DMS 273 (cell line): Measurements from ENCODE around the gene SMC2.

Experiments
- DNase-seq: peaks from one replicate; lab custom pipeline; 2025; ENCODE audit not compliant: unreplicated experiment; lab: John Stamatoyannopoulos, UW

SMC2 gene

DNA sequence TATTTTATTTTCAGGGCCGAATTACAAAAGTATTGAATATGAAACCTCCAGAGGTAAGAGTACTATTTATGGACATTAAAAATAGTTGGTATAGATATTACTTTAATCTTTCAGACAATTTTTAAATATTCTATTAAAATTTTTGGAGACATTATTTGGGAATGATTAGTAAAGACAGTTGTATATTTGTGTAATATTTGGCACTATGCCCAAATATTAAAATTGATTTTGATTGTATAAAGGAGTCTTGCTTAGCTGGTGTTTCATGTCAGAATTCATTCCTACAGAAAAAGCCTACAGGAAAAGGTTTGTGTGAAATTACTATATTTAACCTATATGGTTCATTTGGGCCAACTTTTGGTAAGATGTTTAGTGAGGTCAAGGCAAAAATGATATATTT, 5.5 kb downstream of the SMC2 start:
- DNase-seq = no peak

DNA sequence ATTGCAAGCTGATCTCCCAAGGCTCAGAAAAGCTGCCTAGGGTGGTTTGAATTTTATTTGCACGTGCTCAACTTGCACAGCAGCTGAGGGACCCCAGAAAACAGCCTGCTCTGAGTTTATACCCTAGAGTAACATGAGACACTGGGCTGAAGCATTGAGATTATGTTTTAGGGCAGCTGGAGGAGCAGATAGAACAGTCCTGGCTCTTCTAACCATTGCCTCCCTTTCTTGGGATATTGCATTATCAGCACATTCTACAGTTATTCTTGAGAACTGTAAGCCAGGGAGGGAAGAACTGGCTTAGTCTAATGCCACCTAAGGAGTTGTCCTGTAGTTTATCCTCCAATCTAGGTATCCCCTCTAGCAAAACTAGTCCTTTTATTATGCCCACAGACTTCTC, 10.3 kb downstream of the SMC2 start:
- no peak for DNase-seq

DNA sequence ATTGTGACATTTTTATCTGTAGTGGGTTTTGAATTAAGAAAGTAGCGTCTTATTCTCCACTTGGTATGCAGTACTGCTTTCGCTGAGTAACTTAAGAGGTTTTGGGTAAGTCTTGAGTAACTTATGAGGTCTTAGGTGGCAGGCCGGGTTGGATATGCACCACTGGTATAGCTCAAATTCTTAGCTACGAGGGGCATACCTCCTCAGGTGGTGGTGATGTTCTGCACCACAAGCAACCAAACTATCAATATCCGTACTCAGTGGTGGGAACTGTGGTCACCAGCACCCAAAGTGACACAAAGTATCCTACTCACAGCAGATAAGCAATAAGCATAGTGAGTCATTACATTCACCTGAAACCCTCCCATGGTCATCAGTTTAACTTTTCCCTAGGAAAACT, 13.7 kb downstream of the SMC2 start:
- no peak for DNase-seq

DNA sequence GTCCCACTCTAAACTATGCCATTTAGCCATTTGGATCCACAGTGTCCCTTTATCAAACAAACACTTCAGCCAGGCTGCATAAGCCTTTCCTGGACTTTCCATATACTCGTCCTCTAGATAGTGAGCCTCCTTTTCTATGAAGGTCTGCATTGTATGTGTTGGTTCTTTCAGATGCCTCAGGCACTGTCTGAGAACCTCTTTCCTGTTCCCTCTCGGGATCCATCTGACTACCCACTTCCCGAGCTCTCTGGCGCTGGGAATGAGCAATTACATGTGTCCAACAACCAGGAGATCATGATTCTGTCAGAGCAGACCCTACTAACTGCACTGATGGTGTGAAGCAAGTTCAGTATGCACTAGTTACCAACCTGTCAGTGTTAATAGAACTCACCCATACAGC, 14.2 kb downstream of the SMC2 start:
- DNase-seq = no peak

DNA sequence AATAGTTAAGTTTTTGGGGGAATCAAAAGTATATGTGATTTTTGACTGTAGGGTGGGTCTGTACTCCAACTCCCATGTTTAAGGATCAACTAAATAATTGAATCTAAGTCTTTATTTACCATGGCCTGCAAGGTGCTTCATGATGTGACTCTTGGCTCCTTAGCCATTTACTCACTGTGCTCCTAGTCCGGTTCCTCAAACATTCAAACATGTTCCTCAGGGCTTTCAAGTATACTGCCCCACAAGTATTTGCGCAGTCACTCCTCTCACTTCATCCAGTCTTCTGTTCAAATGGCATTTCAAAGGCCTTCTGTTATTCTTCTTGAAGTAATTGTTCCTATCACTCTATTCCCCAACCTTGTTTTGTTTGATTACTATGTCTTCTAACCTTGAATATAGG, 16.4 kb downstream of the SMC2 start:
- DNase-seq = no peak

DNA sequence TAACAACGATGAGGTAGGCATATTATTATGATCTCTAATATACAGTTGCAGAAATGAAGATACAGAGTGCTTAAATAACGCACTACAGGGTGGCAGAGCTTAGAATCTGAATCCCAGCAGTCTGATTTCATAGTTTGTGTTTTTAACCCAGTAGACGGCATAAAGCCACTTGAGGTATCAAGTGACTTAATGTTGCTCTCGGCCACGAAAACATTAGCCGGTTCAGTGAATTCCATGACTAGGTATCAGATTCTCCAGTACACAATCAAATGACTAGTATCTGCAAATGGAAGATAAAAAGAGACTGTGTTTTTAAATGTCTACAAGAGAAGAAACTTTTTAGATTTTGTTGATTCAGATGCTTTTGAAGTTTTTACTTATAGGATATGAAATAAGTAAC, 24.8 kb downstream of the SMC2 start:
- DNase-seq = no peak

DNA sequence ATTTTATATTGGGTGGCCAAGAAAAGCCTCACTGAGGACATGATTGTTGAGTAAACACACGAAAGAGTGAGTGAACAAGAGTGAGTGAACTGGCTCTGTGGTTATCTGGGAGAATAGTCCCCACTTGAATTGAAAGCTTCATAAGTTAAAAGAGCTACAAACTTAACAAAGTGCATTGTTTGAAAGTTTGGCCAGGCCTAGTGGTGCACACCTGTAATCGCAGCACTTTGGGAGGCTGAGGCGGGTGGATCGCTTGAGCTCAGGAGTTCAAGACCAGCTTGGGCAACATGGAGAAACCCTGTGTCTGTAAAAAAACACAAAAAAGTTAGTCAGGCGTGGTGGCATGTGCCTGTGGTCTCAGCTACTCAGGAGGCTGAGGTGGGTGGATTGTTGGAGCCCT, 26.9 kb downstream of the SMC2 start:
- no peak for DNase-seq

DNA sequence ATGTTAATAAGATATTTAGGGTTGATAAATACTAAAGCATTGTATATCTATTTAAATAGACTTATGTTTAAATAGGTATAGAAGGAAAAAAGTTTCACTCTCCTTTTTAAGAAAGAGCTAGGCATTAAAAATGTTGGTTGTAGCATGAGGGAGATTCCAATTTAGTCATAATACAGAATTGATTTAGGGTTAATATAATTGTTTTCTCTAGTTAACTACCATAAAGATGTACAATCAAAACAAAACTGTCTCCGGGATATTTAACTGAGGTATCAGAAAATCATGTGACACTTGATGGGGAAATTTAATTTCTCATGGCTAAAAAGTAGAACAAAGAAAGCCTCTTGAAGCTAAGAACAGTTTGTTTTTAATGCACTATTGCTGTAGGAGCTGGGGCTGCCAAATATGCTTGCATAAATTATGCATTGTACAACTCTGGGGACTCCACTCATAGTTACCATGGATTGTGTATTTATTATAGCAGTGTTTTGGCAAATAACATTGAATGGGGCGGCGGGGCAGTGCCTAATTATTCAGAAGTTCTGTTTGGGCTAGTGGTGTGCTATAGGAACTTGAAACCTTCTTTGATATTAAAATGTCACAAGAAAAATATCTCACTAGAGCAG, 44.2 kb downstream of the SMC2 start:
- DNase-seq = no peak

DNA sequence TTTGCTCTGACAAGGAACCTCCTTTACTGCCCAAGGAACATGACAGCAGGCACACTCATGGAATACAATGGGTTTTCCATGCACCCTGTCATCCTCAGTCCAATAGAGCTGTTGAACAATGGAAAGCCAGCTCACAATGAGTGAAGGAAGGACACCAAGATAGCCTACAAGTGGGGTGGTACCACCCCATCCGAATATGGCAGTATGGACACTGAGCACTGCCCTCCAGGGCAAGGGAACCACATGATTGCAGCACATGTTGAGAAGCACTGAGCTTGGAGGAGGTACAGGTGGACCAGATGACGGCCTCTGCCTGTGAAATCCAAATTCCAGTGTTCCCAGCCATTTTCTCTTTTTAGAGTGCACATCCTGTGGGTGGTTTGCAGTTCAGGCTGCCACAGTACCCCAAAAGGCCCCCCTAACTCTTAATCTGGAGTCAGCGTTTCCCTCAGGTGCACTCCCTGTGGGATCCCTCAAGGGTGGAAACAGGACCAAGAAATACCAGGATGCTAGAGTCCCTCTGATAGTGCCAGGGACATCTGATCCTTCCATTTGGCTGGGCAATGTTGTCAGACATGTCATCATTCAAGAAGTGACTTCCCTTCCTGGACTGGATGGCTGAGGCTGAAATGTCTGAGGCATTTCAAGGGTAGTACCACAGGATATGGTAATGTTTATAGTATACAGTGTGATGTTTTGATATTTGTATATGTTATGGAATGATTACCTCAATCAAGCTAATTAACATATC, 48.9 kb downstream of the SMC2 start:
- DNase-seq = no peak

DNA sequence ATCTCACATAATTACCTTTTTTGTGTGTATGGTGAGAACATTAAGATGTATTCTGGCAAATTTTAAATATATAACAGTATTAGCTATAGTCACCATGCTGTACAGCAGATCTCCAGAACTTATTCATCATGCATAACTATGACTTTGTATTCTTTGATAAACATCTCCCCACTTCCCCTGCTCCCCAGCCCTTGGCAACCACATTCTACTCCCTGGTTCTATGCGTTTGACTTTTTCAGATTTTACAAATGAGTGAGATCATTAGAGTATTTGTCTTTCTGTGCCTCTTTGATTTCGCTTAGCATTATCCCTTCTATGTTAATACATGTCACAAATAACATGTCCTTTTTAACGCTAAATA, 49.4 kb downstream of the SMC2 start:
- DNase-seq = no peak

DNA sequence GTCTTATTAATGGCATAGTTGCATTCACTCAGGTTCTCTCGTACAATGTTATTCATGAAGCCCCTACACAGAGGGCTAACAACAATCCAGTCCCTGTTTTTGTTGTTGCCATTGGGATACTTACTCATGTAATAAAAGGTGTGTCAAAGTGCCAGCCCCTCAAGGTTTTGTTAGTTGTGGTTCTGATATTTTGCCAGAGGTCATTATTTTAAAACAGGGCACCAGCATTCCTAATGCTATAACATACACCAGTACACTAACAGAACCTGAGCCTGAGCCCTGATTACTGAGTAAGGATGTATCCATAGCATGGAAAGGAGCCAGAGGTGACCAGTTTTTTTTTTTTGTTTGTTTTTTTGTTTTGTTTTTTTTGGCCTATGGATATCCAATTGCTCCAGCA, 50.2 kb downstream of the SMC2 start:
- DNase-seq = no peak

DNA sequence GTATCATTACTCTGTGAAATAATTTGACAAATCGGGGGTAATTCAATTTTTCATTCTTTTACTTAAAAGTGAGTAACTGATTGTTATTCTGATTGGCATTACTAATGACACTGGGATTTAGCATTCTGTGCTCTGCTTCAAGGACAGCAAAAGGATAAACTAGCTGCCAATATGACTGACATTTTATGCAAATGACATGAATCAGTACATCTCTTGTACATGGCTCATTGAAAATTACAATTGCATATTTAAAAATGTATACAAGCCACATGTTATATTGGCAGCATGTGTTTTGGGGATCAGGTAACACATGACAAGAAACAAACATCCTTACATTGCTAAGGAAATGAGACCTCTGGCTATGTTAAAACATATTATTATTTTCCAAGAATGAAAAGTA, 79.0 kb downstream of the SMC2 start:
- DNase-seq = no peak

DNA sequence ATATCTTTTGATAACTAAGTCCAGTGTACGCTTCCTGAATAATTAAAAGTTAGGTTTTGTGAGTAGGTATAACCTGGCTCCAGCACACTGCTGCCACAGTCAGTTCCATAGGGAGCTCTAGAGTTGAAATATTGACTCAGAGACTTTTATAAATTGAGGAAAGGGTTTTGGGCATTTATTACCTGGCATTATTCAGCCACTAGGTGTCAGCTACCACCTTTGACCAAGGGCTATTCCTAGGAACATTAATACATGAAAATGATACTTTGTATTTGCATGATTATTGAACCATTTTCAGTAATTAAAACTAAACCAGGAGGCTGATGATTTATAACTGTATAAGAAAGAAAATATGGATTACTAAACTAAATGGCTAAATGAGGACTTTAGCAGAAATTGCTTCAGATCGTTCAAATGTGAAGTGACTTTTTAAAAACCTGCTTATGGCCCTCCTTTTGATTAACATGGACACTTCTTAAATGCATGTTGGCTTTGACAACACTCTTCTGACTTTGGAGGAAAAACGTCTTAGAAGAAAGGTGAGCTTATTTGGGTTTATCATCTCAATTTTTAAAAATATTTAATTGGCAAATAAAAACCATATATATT, 83.0 kb downstream of the SMC2 start:
- peak; percentile 63 for DNase-seq

DNA sequence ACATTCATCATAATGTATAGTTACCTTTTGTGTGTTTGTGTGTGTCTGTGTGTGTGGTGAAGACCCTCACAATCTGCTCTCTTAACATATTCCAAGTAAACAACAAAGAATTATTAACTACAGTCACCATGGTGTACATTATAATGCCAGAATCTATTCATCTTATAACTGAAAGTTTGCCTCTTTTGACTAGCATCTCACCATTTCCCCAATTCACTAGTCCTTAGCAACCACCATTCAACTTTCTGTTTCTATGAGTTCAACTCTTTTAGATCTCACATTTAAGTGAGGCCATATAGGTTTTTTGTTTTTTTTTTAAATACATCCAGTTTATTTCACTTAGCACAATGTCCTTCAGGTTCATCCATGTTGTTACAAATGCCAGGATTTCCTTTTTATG, 83.6 kb downstream of the SMC2 start:
- DNase-seq = no peak
